Activated B cell treated with CpG ODN at 0.5 μM for 24 hours (primary cell): ENCODE data around the gene TFF2. TPM values are rescaled to one million over a fixed set of nuclear protein-coding genes. Genes with fewer than 3 reads are reported as not detected.

Source experiments
- ATAC-seq: fragments of 200-7000 bp; cut with Tn5 transposase; one replicate; pipeline ENCODE4 v1.10.0; 2021; ENCODE audit warnings: low read depth, mild to moderate bottlenecking, moderate library complexity
- CTCF ChIA-PET: fragments of 350-600 bp; sonication (Branson Sonifier 250); formaldehyde crosslinking; loops from one replicate; lab custom pipeline; 2021; ENCODE audit warnings: antibody characterized with exemption; lab: Charles Lee
- POLR2A ChIA-PET: fragments of 350-600 bp; sonication (Branson Sonifier 250); formaldehyde crosslinking; loops from one replicate; lab custom pipeline; 2021; ENCODE audit warnings: antibody characterized with exemption; lab: Charles Lee
- DNase-seq: peaks from one replicate; pipeline ENCODE4 v3.0.0; 2022
- H3K27ac Mint-ChIP-seq: one replicate; pipeline ENCODE4 v1.8.0; 2020; ENCODE audit warnings: mixed read lengths
- H3K27me3 Mint-ChIP-seq: one replicate; pipeline ENCODE4 v1.8.0; 2021; ENCODE audit warnings: mixed read lengths
- H3K36me3 Mint-ChIP-seq: one replicate; pipeline ENCODE4 v1.8.0; 2021; ENCODE audit warnings: low read depth, mixed read lengths
- H3K4me1 Mint-ChIP-seq: one replicate; pipeline ENCODE4 v1.8.0; 2021; ENCODE audit warnings: mixed read lengths
- H3K4me3 Mint-ChIP-seq: one replicate; pipeline ENCODE4 v1.8.0; 2020; ENCODE audit warnings: mild to moderate bottlenecking, mixed read lengths
- H3K9me3 Mint-ChIP-seq: one replicate; pipeline ENCODE4 v1.8.0; 2020; ENCODE audit warnings: mixed read lengths
- CTCF ChIP-seq: fragments of 200-600 bp; IDR thresholded peaks from one replicate; pipeline ENCODE4 v1.8.0; 2022; ENCODE audit warnings: antibody characterized with exemption, mild to moderate bottlenecking
- intact Hi-C: fragments of 100-400 bp; cut with micrococcal nuclease; formaldehyde crosslinking; loops from one replicate; pipeline ENCODE4 v1.15.1; 2024
- total RNA-seq: library from RNA; stranded (reverse); gene quantifications from 2 replicates; pipeline ENCODE4 v1.2.3, GENCODE V29; 2022

Gene TFF2
- total RNA-seq, 1 donor from 2014 or later, result not detected

DNA sequence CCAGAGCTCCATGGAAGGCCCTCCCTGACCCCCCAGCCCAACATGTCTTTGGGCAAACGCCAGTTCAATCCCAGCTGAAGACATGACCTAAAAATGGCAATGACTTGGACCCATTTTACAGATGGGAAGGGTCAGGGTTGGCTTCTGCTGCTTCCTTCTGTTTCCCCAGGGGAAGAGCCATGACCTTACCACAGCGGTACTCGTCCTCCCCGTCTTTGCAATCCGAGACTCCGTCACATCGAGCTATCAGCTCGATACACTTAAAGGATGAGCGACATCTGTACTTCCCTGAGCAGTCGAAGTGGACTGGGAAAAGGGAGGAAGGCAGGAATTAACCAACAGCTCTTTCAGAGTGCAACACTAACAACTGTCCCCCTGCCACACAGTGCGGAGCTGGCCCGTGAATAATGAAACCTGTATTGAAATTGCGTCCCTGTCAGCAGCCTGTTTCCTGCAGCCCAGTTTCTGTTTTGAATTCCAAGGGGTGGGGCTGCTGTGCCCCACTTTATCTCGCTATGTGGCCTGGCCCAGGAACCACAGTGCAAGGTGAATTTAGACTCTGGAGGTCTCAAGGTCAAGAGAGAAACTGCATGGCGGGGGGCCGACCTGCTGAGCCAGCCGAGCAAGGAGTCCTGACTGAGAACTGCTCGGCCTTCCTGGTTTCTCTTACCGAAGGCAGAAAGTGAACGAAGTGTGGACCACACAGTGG is 38.1 kb upstream of the TFF2 start:
- DNase-seq (no peak), ATAC-seq (no peak)
- Mint-ChIP-seq H3K9me3 (no peaks in the 10 kb centered on the region), H3K4me3 (no peak overlapping the region), H3K4me1 (peaks cover 52% of the 10 kb centered on the region), H3K36me3 (no peaks in the 10 kb centered on the region), H3K27ac (no peak overlapping the region), H3K27me3 (peaks cover 5% of the 10 kb centered on the region)
- ChIA-PET POLR2A (no interaction called here), CTCF (no interaction called here)
- intact Hi-C loops, result no loop called here
- TF ChIP-seq CTCF, result no peak

DNA sequence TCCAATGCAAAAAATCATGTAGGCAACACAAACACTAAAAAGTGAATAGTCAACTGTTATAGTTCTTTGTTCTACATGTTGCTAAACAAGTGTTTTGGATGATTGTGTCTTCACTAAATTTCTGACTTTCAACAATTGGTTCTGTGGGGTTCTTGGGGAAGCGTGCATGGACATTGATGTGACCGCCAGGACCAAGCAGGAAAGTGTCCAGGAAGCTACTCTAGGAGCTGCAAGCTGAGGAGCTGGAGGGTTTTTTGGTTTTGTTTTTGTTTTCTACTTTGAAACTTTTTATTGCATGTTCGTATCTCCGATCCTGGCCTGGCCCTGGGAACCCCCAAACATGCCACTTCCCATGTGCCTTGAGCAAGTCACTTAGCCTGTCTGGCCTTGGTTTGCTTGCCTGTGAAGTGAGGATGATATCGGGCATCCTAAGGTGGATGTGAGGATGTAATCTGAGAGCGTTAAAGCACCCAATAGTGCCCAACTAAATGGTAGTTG is 37.1 kb upstream of the TFF2 start:
- H3K27me3 Mint-ChIP-seq, result peaks cover 5% of the 10 kb centered on the region
- DNase-seq, result no peak
- H3K4me1 Mint-ChIP-seq, result peaks cover 49% of the 10 kb centered on the region
- TF ChIP-seq CTCF, result no peak
- CTCF ChIA-PET, result no interaction called here
- intact Hi-C loops, result no loop called here
- no peaks in the 10 kb centered on the region for H3K36me3 Mint-ChIP-seq
- no peaks in the 10 kb centered on the region for H3K9me3 Mint-ChIP-seq
- H3K27ac Mint-ChIP-seq, result no peak overlapping the region
- no peak for ATAC-seq
- POLR2A ChIA-PET, result no interaction called here
- H3K4me3 Mint-ChIP-seq, result no peak overlapping the region

GRCh38 chr21:42387164-42387563 is 36.4 kb upstream of the TFF2 start:
- no peak for TF ChIP-seq CTCF
- ATAC-seq, result no peak
- ChIA-PET CTCF (no interaction called here), POLR2A (no interaction called here)
- H3K27me3 Mint-ChIP-seq, result peaks cover 5% of the 10 kb centered on the region
- intact Hi-C loops, result no loop called here
- DNase-seq, result no peak
- peaks cover 43% of the 10 kb centered on the region for H3K4me1 Mint-ChIP-seq
- H3K27ac Mint-ChIP-seq, result no peak overlapping the region
- no peaks in the 10 kb centered on the region for H3K36me3 Mint-ChIP-seq
- no peak overlapping the region for H3K4me3 Mint-ChIP-seq
- peaks cover 5% of the 10 kb centered on the region for H3K9me3 Mint-ChIP-seq

DNA sequence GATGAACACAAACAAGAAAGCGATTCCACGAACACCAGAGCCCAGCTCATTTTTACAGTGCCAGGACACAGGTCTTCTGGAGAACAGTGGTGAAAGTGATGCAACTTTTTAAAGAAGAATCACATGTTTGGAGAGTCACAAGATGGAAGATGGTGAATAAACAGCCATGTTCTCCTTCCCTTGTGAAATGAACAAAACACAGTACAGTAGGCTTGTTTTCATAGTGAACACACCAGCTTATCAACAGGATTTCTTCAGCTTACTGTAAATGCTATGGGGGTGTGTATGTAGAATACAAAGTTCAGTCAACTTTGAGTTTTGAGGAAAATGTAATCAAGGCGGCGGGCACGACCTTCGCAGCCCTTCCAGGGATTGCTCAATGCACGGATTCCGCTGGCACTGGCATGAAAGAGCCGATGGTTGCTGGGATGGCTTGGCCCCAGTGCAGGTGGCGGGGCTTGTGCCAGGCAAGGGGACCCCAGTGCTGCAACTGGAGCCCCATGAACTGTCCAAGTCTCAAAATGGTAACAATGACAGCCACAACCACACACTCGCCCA is 35.3 kb upstream of the TFF2 start:
- peaks cover 39% of the 10 kb centered on the region for H3K4me1 Mint-ChIP-seq
- peaks cover 5% of the 10 kb centered on the region for H3K27me3 Mint-ChIP-seq
- ATAC-seq (no peak), DNase-seq (no peak)
- no peak overlapping the region for H3K4me3 Mint-ChIP-seq
- ChIA-PET POLR2A (interaction anchor here (0.7 kb wide), 1 partner anchor 72 kb away, joined by 3 read pairs; no protein-coding TSS in a partner anchor), CTCF (no interaction called here)
- H3K36me3 Mint-ChIP-seq, result peaks cover 2% of the 10 kb centered on the region
- no peak overlapping the region for H3K27ac Mint-ChIP-seq
- no peak for TF ChIP-seq CTCF
- H3K9me3 Mint-ChIP-seq, result peaks cover 12% of the 10 kb centered on the region
- intact Hi-C loops, result no loop called here

DNA sequence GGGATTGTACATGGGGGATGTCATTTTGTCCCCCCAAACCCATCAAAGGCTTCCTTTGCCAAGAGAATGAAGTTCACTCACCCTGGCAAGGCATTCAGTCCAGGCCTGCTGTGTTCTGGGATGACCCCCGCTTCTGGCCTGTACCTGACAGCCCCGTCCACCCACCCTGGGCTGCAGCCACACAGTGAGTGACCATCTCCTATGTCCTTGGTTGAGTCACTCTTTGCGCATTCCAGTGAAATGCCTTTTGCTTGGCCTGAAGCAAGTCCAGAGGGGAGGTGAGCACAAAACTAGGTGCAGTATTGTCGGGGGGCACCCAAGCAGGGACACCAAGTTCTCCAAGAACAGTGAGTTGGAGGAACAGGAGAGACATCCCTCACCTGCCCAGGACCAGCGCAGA is 34.8 kb upstream of the TFF2 start:
- no peak overlapping the region for H3K4me3 Mint-ChIP-seq

More for the DNA sequence above, 34.8 kb upstream of the TFF2 start:
- ChIA-PET POLR2A (no interaction called here), CTCF (no interaction called here)
- DNase-seq, result no peak
- H3K27ac Mint-ChIP-seq, result no peak overlapping the region
- intact Hi-C loops, result no loop called here
- H3K36me3 Mint-ChIP-seq, result peaks cover 2% of the 10 kb centered on the region
- peaks cover 39% of the 10 kb centered on the region for H3K4me1 Mint-ChIP-seq
- TF ChIP-seq CTCF, result no peak
- H3K27me3 Mint-ChIP-seq, result peaks cover 5% of the 10 kb centered on the region
- no peak for ATAC-seq
- peaks cover 12% of the 10 kb centered on the region for H3K9me3 Mint-ChIP-seq
